Measurements from ENCODE around the gene TMEM8B.

TMEM8B gene

GRCh38 chr9:35798658-35799374 lies 30.2 kb upstream of the TMEM8B start:
- H3K27me3 Mint-ChIP-seq: no peaks in the 10 kb centered on the region
- H3K36me3 Mint-ChIP-seq (ENCODE audit: low read depth): peaks cover 42% of the 10 kb centered on the region
- DNase-seq: peak; percentile 54
- H3K4me1 Mint-ChIP-seq (ENCODE audit: low read depth): peaks cover 27% of the 10 kb centered on the region
- H3K27ac Mint-ChIP-seq: peak overlapping the region; percentile 90
- H3K4me3 Mint-ChIP-seq: no peak overlapping the region
- no peaks in the 10 kb centered on the region for H3K9me3 Mint-ChIP-seq

- Mint-ChIP-seq H3K9me3 (no peaks in the 10 kb centered on the region), H3K27me3 (no peaks in the 10 kb centered on the region), H3K36me3 (ENCODE audit: low read depth) (peaks cover 47% of the 10 kb centered on the region), H3K4me1 (ENCODE audit: low read depth) (peaks cover 23% of the 10 kb centered on the region), H3K27ac (peak overlapping the region; percentile 53), H3K4me3 (no peak overlapping the region)
- DNase-seq: no peak
Observed at GRCh38 chr9:35800530-35800929, 28.5 kb upstream of the TMEM8B start.

- no peak for DNase-seq
- Mint-ChIP-seq H3K9me3 (no peaks in the 10 kb centered on the region), H3K36me3 (ENCODE audit: low read depth) (peaks cover 57% of the 10 kb centered on the region), H3K27ac (peak overlapping the region; percentile 5), H3K4me3 (no peak overlapping the region), H3K27me3 (no peaks in the 10 kb centered on the region), H3K4me1 (ENCODE audit: low read depth) (peaks cover 23% of the 10 kb centered on the region)
Observed at GRCh38 chr9:35801328-35802128, 27.5 kb upstream of the TMEM8B start.

- H3K36me3 Mint-ChIP-seq (ENCODE audit: low read depth): peaks cover 68% of the 10 kb centered on the region
- no peak overlapping the region for H3K27ac Mint-ChIP-seq
- H3K9me3 Mint-ChIP-seq: no peaks in the 10 kb centered on the region
- no peak for DNase-seq
- peaks cover 7% of the 10 kb centered on the region for H3K4me1 Mint-ChIP-seq (ENCODE audit: low read depth)
- H3K4me3 Mint-ChIP-seq: no peak overlapping the region
- H3K27me3 Mint-ChIP-seq: no peaks in the 10 kb centered on the region
Observed at GRCh38 chr9:35806101-35806500, 22.9 kb upstream of the TMEM8B start.

- H3K9me3 Mint-ChIP-seq: no peaks in the 10 kb centered on the region
Observed at GRCh38 chr9:35808433-35808832, 20.6 kb upstream of the TMEM8B start.

GRCh38 chr9:35810122-35810521 lies 18.9 kb upstream of the TMEM8B start:
- Mint-ChIP-seq H3K9me3 (no peaks in the 10 kb centered on the region), H3K27ac (no peak overlapping the region), H3K27me3 (no peaks in the 10 kb centered on the region), H3K4me3 (no peak overlapping the region), H3K36me3 (ENCODE audit: low read depth) (peaks cover 56% of the 10 kb centered on the region), H3K4me1 (ENCODE audit: low read depth) (peaks cover 40% of the 10 kb centered on the region)
- no peak for DNase-seq

More at GRCh38 chr9:35808433-35808832, 20.6 kb upstream of the TMEM8B start:
- Mint-ChIP-seq H3K4me1 (ENCODE audit: low read depth) (peaks cover 30% of the 10 kb centered on the region), H3K27ac (no peak overlapping the region), H3K4me3 (no peak overlapping the region), H3K36me3 (ENCODE audit: low read depth) (peaks cover 54% of the 10 kb centered on the region), H3K27me3 (no peaks in the 10 kb centered on the region)
- no peak for DNase-seq

- H3K9me3 Mint-ChIP-seq: no peaks in the 10 kb centered on the region
- peak overlapping the region; percentile 80 for H3K4me3 Mint-ChIP-seq
- peak overlapping the region; percentile 93 for H3K27ac Mint-ChIP-seq
- DNase-seq: no peak
- no peaks in the 10 kb centered on the region for H3K27me3 Mint-ChIP-seq
- peaks cover 46% of the 10 kb centered on the region for H3K36me3 Mint-ChIP-seq (ENCODE audit: low read depth)
- H3K4me1 Mint-ChIP-seq (ENCODE audit: low read depth): peaks cover 44% of the 10 kb centered on the region
Observed at GRCh38 chr9:35811381-35812024, 17.5 kb upstream of the TMEM8B start.

GRCh38 chr9:35812025-35812602 lies 16.9 kb upstream of the TMEM8B start, which contains the start of gene SPAG8:
SPAG8 (minus strand) TSS chr9:35812262; CDS start chr9:35812147, 115 bp downstream.
- H3K9me3 Mint-ChIP-seq: no peaks in the 10 kb centered on the region
- H3K27ac Mint-ChIP-seq: peak within 1 kb of the TSS; percentile 93
- peak; percentile 91 for DNase-seq
- H3K4me1 Mint-ChIP-seq (ENCODE audit: low read depth): peaks cover 41% of the 10 kb centered on the region
- peak within 1 kb of the TSS; percentile 80 for H3K4me3 Mint-ChIP-seq
- H3K36me3 Mint-ChIP-seq (ENCODE audit: low read depth): peaks cover 42% of the 10 kb centered on the region
- H3K27me3 Mint-ChIP-seq: no peaks in the 10 kb centered on the region

- H3K27ac Mint-ChIP-seq: peak overlapping the region; percentile 48
- DNase-seq: no peak
- no peaks in the 10 kb centered on the region for H3K9me3 Mint-ChIP-seq
- peak overlapping the region; percentile 91 for H3K4me3 Mint-ChIP-seq
- H3K4me1 Mint-ChIP-seq (ENCODE audit: low read depth): peaks cover 41% of the 10 kb centered on the region
- H3K36me3 Mint-ChIP-seq (ENCODE audit: low read depth): peaks cover 29% of the 10 kb centered on the region
- H3K27me3 Mint-ChIP-seq: no peaks in the 10 kb centered on the region
Observed at GRCh38 chr9:35813434-35814105, 15.5 kb upstream of the TMEM8B start.

GRCh38 chr9:35814106-35814840 lies 14.8 kb upstream of the TMEM8B start:
- no peak for DNase-seq
- Mint-ChIP-seq H3K36me3 (ENCODE audit: low read depth) (peaks cover 22% of the 10 kb centered on the region), H3K27ac (peak overlapping the region; percentile 98), H3K4me3 (peak overlapping the region; percentile 91), H3K4me1 (ENCODE audit: low read depth) (peaks cover 41% of the 10 kb centered on the region), H3K9me3 (no peaks in the 10 kb centered on the region), H3K27me3 (no peaks in the 10 kb centered on the region)

GRCh38 chr9:35814841-35815543 lies 14.0 kb upstream of the TMEM8B start, which contains the start of gene HINT2:
HINT2 (minus strand) TSS chr9:35815042; CDS start chr9:35814979, 63 bp downstream.
- no peaks in the 10 kb centered on the region for H3K9me3 Mint-ChIP-seq
- peaks cover 17% of the 10 kb centered on the region for H3K36me3 Mint-ChIP-seq (ENCODE audit: low read depth)
- H3K4me3 Mint-ChIP-seq: peak within 1 kb of the TSS; percentile 91
- peak; percentile 96 for DNase-seq
- no peaks in the 10 kb centered on the region for H3K27me3 Mint-ChIP-seq
- H3K4me1 Mint-ChIP-seq (ENCODE audit: low read depth): peaks cover 41% of the 10 kb centered on the region
- H3K27ac Mint-ChIP-seq: peak within 1 kb of the TSS; percentile 98

- DNase-seq: no peak
- Mint-ChIP-seq H3K36me3 (ENCODE audit: low read depth) (peaks cover 16% of the 10 kb centered on the region), H3K4me3 (no peak overlapping the region), H3K27me3 (no peaks in the 10 kb centered on the region), H3K4me1 (ENCODE audit: low read depth) (peaks cover 31% of the 10 kb centered on the region), H3K27ac (no peak overlapping the region), H3K9me3 (no peaks in the 10 kb centered on the region)
Observed at GRCh38 chr9:35816708-35817107, 12.3 kb upstream of the TMEM8B start.

- no peak overlapping the region for H3K27ac Mint-ChIP-seq
- no peaks in the 10 kb centered on the region for H3K9me3 Mint-ChIP-seq
Observed at GRCh38 chr9:35818341-35818740, 10.7 kb upstream of the TMEM8B start.

More at GRCh38 chr9:35818341-35818740, 10.7 kb upstream of the TMEM8B start:
- peaks cover 11% of the 10 kb centered on the region for H3K36me3 Mint-ChIP-seq (ENCODE audit: low read depth)
- DNase-seq: no peak
- H3K4me3 Mint-ChIP-seq: no peak overlapping the region
- no peaks in the 10 kb centered on the region for H3K27me3 Mint-ChIP-seq
- H3K4me1 Mint-ChIP-seq (ENCODE audit: low read depth): peaks cover 14% of the 10 kb centered on the region
